ENCODE results near the gene BCO1.

BCO1 gene

GRCh38 chr16:81318711-81319110 is 80.2 kb downstream of the BCO1 start:
- FAIRE-seq (no peak), DNase-seq (ENCODE audit: low spot score) (no peak)

GRCh38 chr16:81319221-81319912 is 80.9 kb downstream of the BCO1 start:
- DNase-seq (ENCODE audit: low spot score), result peak; percentile 35
- FAIRE-seq, result peak; percentile 30

DNA sequence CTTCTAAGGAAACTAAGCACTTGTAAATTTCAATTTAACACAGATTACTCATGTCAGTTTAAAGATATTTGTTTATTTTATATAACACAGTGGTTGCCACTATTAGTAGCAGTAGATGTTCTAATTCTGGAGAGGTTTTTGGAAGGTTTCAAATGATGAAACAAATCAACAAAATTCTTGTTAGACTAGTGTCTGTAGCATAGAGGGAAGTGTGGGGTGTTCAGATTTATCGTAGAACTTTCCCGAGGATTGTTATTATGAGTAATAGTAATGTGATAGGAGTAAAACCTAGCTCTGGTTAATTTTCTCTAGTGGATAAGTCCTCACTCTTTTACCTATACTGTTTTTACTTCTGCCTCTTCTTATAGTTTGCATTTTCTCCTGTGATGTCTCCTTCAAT is 82.5 kb downstream of the BCO1 start:
- no peak for DNase-seq (ENCODE audit: low spot score)

DNA sequence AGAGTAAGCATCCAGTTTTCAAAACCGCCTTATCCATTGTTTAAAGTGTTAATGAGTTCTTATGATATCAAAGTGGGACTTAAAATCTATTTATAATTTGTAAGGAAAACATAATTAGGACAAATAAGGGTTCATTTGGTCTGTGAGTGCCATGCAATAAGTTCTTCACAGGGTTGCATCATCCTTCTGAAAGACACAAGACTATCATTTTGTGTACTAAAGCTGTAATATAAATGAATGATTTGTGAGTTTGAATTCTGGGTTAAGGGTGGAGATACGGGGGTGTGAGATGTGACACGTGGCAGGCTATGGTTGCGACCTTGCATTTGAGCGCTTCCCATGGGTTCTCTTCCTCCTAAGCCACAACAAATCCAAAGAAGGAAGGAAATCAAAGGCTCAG is 83.0 kb downstream of the BCO1 start:
- no peak for FAIRE-seq
- no peak for DNase-seq (ENCODE audit: low spot score)

More for the DNA sequence above, 82.5 kb downstream of the BCO1 start:
- FAIRE-seq, result no peak

DNA sequence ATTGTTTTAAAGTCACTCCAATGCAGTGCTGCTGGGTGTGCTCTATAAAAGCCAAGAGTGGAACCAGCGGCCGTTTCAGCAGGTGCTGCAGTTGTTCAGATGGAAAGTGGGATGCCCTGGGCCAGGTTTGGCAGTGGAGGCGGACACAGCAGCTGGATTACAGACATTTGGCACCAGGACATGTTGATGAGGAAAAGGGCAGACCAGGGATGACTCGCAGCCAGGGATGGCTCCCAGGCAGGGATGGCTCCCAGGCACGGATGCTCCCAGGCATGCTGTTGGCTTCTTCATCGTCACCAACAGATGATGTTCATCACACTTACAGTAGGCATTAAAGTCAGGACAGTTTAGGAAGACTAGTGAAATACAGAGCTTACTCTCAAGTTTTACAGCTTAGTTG is 86.3 kb downstream of the BCO1 start:
- FAIRE-seq, result no peak

GRCh38 chr16:81327011-81327410 is 88.5 kb downstream of the BCO1 start:
- no peak for FAIRE-seq
- DNase-seq (ENCODE audit: low spot score), result no peak

More for the DNA sequence above, 86.3 kb downstream of the BCO1 start:
- DNase-seq (ENCODE audit: low spot score), result no peak

- no peak for FAIRE-seq
- DNase-seq (ENCODE audit: low spot score), result no peak
These were observed 89.1 kb downstream of the BCO1 start for GRCh38 chr16:81327447-81328196.

DNA sequence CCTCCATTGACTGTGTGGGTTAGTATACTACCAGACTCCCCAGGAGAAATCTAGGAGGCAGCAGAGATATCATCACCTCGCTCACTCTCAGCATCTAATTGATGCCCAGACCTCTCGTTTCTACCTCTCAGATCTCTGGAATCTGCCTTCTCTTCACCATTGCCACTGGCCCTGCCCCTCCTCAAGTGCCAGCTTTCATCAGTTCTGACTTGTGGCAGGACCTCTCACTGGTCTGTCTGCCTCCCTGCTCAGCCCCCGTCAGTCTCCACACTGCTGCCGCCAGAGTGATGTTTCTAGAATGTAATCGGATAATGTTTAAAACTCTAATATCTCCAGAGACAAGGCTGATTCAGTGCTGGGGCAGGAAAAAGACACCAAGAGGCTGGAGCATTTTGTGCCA is 91.5 kb downstream of the BCO1 start:
- no peak for DNase-seq (ENCODE audit: low spot score)
- no peak for FAIRE-seq

- FAIRE-seq (no peak), DNase-seq (ENCODE audit: low spot score) (no peak)
These were observed 94.9 kb downstream of the BCO1 start for GRCh38 chr16:81333356-81333755.

DNA sequence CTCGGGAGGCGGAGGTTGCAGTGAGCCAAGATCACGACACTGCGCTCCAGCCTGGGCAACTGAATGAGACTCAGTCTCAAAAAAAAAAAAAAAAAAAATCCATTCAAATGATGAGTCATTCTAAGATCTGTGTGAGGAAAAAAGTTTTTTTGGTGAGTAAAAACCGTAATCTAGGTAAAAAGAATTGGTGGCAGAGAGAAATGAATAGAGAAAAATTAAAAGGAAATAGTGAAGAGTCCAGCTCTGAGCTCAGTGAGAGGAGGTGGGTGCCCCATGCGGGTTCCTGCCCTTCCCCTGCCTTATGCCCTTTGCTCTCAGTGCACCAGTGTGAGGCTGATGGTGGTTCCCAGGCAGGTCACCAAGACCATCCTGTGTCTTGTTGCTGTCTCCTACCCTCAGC is 97.2 kb downstream of the BCO1 start:
- no peak for FAIRE-seq
- DNase-seq (ENCODE audit: low spot score), result no peak

GRCh38 chr16:81337097-81337496 is 98.6 kb downstream of the BCO1 start:
- no peak for DNase-seq (ENCODE audit: low spot score)
- no peak for FAIRE-seq
